OCI-LY7 (cell line): Measurements from ENCODE around the gene B9D2. TPM values are rescaled to one million over a fixed set of nuclear protein-coding genes. Genes with fewer than 3 reads are reported as not detected.

Experiments used
- BruUV-seq: library from RNA; stranded (reverse); fragments of 400-500 nt; replicated peaks from 2 replicates; lab custom pipeline; 2021; lab: Mats Ljungman, UMichigan
- CTCF ChIA-PET: fragments of 300-600 bp; sonication (Branson Sonifier 250); formaldehyde crosslinking; loops from one replicate; lab custom pipeline; 2022; ENCODE audit warnings: antibody characterized with exemption; ENCODE audit not compliant: unreplicated experiment; lab: Charles Lee
- POLR2A ChIA-PET: fragments of 300-600 bp; sonication (Branson Sonifier 250); formaldehyde crosslinking; loops from one replicate; lab custom pipeline; 2022; ENCODE audit warnings: antibody characterized with exemption; lab: Charles Lee
- DNase-seq: peaks from one replicate; pipeline ENCODE4 v3.0.0-alpha.2; 2015; ENCODE audit warnings: low spot score
- H2AFZ ChIP-seq: fragments of 200-600 bp; sonication (generic), shearing (Covaris generic); 2 replicates; pipeline ENCODE4 v1.6.1; 2014; ENCODE audit warnings: mild to moderate bottlenecking, antibody characterized with exemption, low read length, moderate library complexity
- H3K27ac ChIP-seq: fragments of 200-600 bp; sonication (generic); 2 replicates; pipeline ENCODE4 v1.5.1; 2014; ENCODE audit warnings: mixed run types, low read depth, mild to moderate bottlenecking, moderate library complexity, low read length, inconsistent platforms; ENCODE audit not compliant: poor library complexity, severe bottlenecking
- H3K36me3 ChIP-seq: fragments of 200-600 bp; sonication (generic); 2 replicates; pipeline ENCODE4 v1.6.1; 2014; ENCODE audit warnings: mild to moderate bottlenecking, antibody characterized with exemption, low read length, moderate library complexity, mixed read lengths; ENCODE audit not compliant: insufficient read depth
- H3K4me1 ChIP-seq: fragments of 200-600 bp; sonication (generic); 2 replicates; pipeline ENCODE4 v1.5.1; 2014; ENCODE audit warnings: mild to moderate bottlenecking, low read length; ENCODE audit not compliant: insufficient read depth, poor library complexity, severe bottlenecking
- H3K4me2 ChIP-seq: fragments of 200-600 bp; sonication (generic); 2 replicates; pipeline ENCODE4 v1.6.1; 2014; ENCODE audit warnings: mild to moderate bottlenecking, low read length
- H3K4me3 ChIP-seq: fragments of 200-600 bp; sonication (generic); 2 replicates; pipeline ENCODE4 v1.5.1; 2014; ENCODE audit warnings: mild to moderate bottlenecking, low read depth, low read length; ENCODE audit not compliant: poor library complexity, severe bottlenecking
- H3K79me2 ChIP-seq: fragments of 200-600 bp; sonication (generic); 2 replicates; pipeline ENCODE4 v1.6.1; 2016; ENCODE audit warnings: low read depth, mild to moderate bottlenecking, low read length, moderate library complexity, mixed read lengths; ENCODE audit not compliant: insufficient read depth
- H3K9me2 ChIP-seq: fragments of 200-600 bp; sonication (generic); 2 replicates; pipeline ENCODE4 v1.6.1; 2016; ENCODE audit warnings: mild to moderate bottlenecking, low read length, mixed read lengths; ENCODE audit not compliant: insufficient read depth
- H3K9me3 ChIP-seq: fragments of 200-600 bp; sonication (generic); 2 replicates; pipeline ENCODE4 v1.6.1; 2014; ENCODE audit warnings: mild to moderate bottlenecking, mixed run types, low read length, mixed read lengths
- H4K20me1 ChIP-seq: fragments of 200-600 bp; sonication (generic); 2 replicates; pipeline ENCODE4 v1.6.1; 2014; ENCODE audit warnings: mild to moderate bottlenecking, antibody characterized with exemption, low read length, moderate library complexity, mixed read lengths; ENCODE audit not compliant: insufficient read depth
- CTCF ChIP-seq: fragments of 200-600 bp; sonication (generic); conservative IDR thresholded peaks from 2 replicates; pipeline ENCODE4 v1.5.1; 2014; ENCODE audit warnings: mild to moderate bottlenecking, antibody characterized with exemption, low read length, moderate library complexity, mixed read lengths
- EZH2phosphoT487 ChIP-seq: fragments of 200-600 bp; sonication (generic); IDR thresholded peaks from 2 replicates; pipeline ENCODE4 v1.6.1; 2018; ENCODE audit warnings: low read depth, borderline replicate concordance, mild to moderate bottlenecking, mixed run types, antibody characterized with exemption, low read length, moderate library complexity, mixed read lengths
- intact Hi-C: fragments of 100-400 bp; cut with micrococcal nuclease; formaldehyde crosslinking; loops from one replicate; pipeline ENCODE4 v1.10.0; 2022; ENCODE audit not compliant: unreplicated experiment
- total RNA-seq, 2 experiments: library from RNA; depleted of rRNA in 1 of 2; stranded (reverse); fragments of >200 nt in 1 of 2; shearing (Covaris generic) in 1 of 2; gene quantifications; 2 replicates each; pipeline ENCODE4 v1.2.3, GENCODE V29; 2014 to 2022

Gene B9D2
- total RNA-seq, 2 experiments from 2014 or later: 3.9 to 5.2 TPM

- POLR2A ChIA-PET: no interaction called here
- DNase-seq: no peak
Measured at GRCh38 chr19:41307090-41307875, 56.7 kb downstream of the B9D2 start.

GRCh38 chr19:41305927-41306793 lies 57.8 kb downstream of the B9D2 start:
- BruUV-seq: no TSS peak
- Histone ChIP-seq H4K20me1 (no peaks in the 10 kb centered on the region), H3K79me2 (peaks cover 8% of the 10 kb centered on the region), H3K9me2 (no peaks in the 10 kb centered on the region), H3K4me3 (no peak overlapping the region), H2AFZ (no peak overlapping the region), H3K4me2 (no peak overlapping the region), H3K27ac (peak overlapping the region; percentile 68), H3K4me1 (peaks cover 39% of the 10 kb centered on the region), H3K36me3 (peaks cover 81% of the 10 kb centered on the region), H3K9me3 (no peaks in the 10 kb centered on the region)
- DNase-seq: no peak
- intact Hi-C loops: no loop called here
- POLR2A ChIA-PET: no interaction called here
- CTCF ChIA-PET: no interaction called here
- TF ChIP-seq CTCF (no peak), EZH2phosphoT487 (no peak)

More at GRCh38 chr19:41307090-41307875, 56.7 kb downstream of the B9D2 start:
- Histone ChIP-seq H3K9me3 (no peaks in the 10 kb centered on the region), H3K36me3 (peaks cover 76% of the 10 kb centered on the region), H2AFZ (no peak overlapping the region), H3K4me1 (peaks cover 44% of the 10 kb centered on the region), H3K4me2 (peak overlapping the region; percentile 99; the same call in 1 of the 2 replicates), H4K20me1 (no peaks in the 10 kb centered on the region), H3K27ac (peak overlapping the region; percentile 68), H3K9me2 (no peaks in the 10 kb centered on the region), H3K79me2 (peaks cover 18% of the 10 kb centered on the region), H3K4me3 (no peak overlapping the region)
- intact Hi-C loops: no loop called here
- no peak for TF ChIP-seq CTCF
- no peak for TF ChIP-seq EZH2phosphoT487
- CTCF ChIA-PET: no interaction called here
- TSS peak; percentile 87 for BruUV-seq
